SK-N-SH (cell line): ENCODE results near the gene CLSTN2.

Experiments
- CHD2 ChIP-seq: fragments of 150-350 bp; IDR thresholded peaks from 2 replicates; pipeline ENCODE4 v1.6.1; 2018; ENCODE audit warnings: low read length; ENCODE audit not compliant: partially characterized antibody
- CTCF ChIP-seq: fragments of 200-600 bp; sonication (generic); IDR thresholded peaks from 2 replicates; pipeline ENCODE4 v1.6.1; 2017; ENCODE audit warnings: antibody characterized with exemption, mild to moderate bottlenecking, moderate library complexity
- EP300 ChIP-seq, 2 experiments: IDR thresholded peaks; 2 replicates each; pipeline versions ENCODE4 v1.4.0 to v1.6.1; 2012; ENCODE audit warnings: borderline replicate concordance in 1 of 2, low read depth in 1 of 2, low read length in 1 of 2
- GATA2 ChIP-seq: sonication (generic); formaldehyde crosslinking; IDR thresholded peaks from 2 replicates; pipeline ENCODE4 v1.5.0; 2020; ENCODE audit warnings: mild to moderate bottlenecking, missing genetic modification reagents
- POLR2AphosphoS5 ChIP-seq: IDR thresholded peaks from 2 replicates; pipeline ENCODE4 v1.6.1; 2012; ENCODE audit warnings: low read depth, low read length
- RAD21 ChIP-seq: IDR thresholded peaks from 2 replicates; pipeline ENCODE4 v1.6.1; 2012; ENCODE audit warnings: mild to moderate bottlenecking, low read length
- RFX5 ChIP-seq: IDR thresholded peaks from 2 replicates; pipeline ENCODE4 v1.6.1; 2012; ENCODE audit warnings: mild to moderate bottlenecking, improper control_type of control experiment, low read length
- TAF1 ChIP-seq: IDR thresholded peaks from 2 replicates; pipeline ENCODE4 v1.6.1; 2012; ENCODE audit warnings: low read depth, mild to moderate bottlenecking, low read length, moderate library complexity, borderline replicate concordance
- USF1 ChIP-seq: IDR thresholded peaks from 2 replicates; pipeline ENCODE4 v1.4.0; 2012; ENCODE audit warnings: low read depth, borderline replicate concordance
- ZBTB33 ChIP-seq: IDR thresholded peaks from 2 replicates; pipeline ENCODE4 v1.4.0; 2012; ENCODE audit warnings: low read depth, borderline replicate concordance

DNA sequence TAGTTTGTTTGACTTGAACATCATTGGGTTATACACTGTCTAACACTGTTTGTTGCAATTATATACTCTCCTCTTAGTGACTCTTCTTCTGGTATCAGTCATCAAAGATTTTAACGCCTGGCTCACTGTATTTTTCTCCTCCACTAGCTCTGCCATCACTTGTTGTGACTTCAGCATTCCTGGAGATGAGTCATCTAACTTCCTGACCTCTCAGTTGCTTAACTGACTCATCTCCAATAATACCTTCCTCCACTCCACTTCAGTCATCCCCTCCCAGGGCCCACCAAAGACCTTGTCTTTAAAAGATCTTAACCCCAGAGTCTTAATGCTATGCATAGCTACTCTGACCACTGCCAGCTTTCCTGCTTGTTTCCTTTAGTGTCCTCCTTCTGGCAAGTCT, 28.6 kb upstream of the CLSTN2 start:
- TF ChIP-seq CTCF (no peak), EP300 (IDR thresholded peaks at IDR 0.05; ENCODE audit: borderline replicate concordance in 1 of 2, low read depth in 1 of 2, low read length in 1 of 2) (no peak), CHD2 (no peak), USF1 (no peak), ZBTB33 (no peak), TAF1 (no peak), POLR2AphosphoS5 (no peak), RAD21 (no peak), GATA2 (CRISPR knock-in tag) (no peak), RFX5 (no peak)
